ENCODE data around the gene GALNT10.

GRCh38 chr5:154278186-154278585 lies 87.7 kb downstream of the GALNT10 start:
- TF ChIP-seq POLR2AphosphoS5 (IDR thresholded peaks at IDR 0.05; ENCODE audit: low read depth) (no peak), EZH2 (IDR thresholded peaks at IDR 0.05; ENCODE audit: low read depth, unreplicated experiment) (no peak), CTCF (conservative IDR thresholded peaks at IDR 0.05; ENCODE audit: low read depth in 2 of 2) (no peak), CREB1 (CRISPR knock-in tag; IDR thresholded peaks at IDR 0.05; ENCODE audit: low read depth) (no peak), EZH2phosphoT487 (IDR thresholded peaks at IDR 0.05; ENCODE audit: unreplicated experiment) (no peak), JUNB (IDR thresholded peaks at IDR 0.05; ENCODE audit: unreplicated experiment) (no peak), ZNF114 (CRISPR knock-in tag; IDR thresholded peaks at IDR 0.05) (no peak), STAT1 (IDR thresholded peaks at IDR 0.05; ENCODE audit: unreplicated experiment) (no peak), ZNF331 (CRISPR knock-in tag; IDR thresholded peaks at IDR 0.05; ENCODE audit: low read depth) (no peak)
- TF ChIP-seq, protein P1, sequence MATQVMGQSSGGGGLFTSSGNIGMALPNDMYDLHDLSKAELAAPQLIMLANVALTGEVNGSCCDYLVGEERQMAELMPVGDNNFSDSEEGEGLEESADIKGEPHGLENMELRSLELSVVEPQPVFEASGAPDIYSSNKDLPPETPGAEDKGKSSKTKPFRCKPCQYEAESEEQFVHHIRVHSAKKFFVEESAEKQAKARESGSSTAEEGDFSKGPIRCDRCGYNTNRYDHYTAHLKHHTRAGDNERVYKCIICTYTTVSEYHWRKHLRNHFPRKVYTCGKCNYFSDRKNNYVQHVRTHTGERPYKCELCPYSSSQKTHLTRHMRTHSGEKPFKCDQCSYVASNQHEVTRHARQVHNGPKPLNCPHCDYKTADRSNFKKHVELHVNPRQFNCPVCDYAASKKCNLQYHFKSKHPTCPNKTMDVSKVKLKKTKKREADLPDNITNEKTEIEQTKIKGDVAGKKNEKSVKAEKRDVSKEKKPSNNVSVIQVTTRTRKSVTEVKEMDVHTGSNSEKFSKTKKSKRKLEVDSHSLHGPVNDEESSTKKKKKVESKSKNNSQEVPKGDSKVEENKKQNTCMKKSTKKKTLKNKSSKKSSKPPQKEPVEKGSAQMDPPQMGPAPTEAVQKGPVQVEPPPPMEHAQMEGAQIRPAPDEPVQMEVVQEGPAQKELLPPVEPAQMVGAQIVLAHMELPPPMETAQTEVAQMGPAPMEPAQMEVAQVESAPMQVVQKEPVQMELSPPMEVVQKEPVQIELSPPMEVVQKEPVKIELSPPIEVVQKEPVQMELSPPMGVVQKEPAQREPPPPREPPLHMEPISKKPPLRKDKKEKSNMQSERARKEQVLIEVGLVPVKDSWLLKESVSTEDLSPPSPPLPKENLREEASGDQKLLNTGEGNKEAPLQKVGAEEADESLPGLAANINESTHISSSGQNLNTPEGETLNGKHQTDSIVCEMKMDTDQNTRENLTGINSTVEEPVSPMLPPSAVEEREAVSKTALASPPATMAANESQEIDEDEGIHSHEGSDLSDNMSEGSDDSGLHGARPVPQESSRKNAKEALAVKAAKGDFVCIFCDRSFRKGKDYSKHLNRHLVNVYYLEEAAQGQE (IDR thresholded peaks at IDR 0.05; ENCODE audit: unreplicated experiment), result no peak
- TF ChIP-seq, protein P2, sequence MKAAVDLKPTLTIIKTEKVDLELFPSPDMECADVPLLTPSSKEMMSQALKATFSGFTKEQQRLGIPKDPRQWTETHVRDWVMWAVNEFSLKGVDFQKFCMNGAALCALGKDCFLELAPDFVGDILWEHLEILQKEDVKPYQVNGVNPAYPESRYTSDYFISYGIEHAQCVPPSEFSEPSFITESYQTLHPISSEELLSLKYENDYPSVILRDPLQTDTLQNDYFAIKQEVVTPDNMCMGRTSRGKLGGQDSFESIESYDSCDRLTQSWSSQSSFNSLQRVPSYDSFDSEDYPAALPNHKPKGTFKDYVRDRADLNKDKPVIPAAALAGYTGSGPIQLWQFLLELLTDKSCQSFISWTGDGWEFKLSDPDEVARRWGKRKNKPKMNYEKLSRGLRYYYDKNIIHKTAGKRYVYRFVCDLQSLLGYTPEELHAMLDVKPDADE (IDR thresholded peaks at IDR 0.05), result no peak

All from GM23338 (cell line).